ENCODE measurements around the gene TADA1.

The TADA1 gene

DNA sequence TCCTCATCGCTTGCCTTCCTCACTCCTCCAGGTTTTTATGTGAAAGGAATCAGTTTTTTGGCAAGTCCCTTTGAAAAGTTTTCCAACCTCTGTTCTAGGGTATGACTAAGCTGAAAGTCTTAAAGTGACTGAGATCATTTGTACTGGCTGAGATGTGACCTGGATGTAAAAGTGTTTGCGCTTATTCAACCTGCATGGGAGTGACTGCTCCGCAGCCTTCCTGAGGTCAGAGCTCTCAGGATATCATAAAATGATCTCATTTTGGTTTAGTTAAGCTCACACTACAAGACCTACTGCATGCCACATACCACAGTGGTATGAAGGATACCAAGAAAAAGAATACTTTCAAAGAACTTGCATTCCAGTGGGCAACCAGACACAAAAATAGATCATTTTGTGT lies 29.8 kb upstream of the TADA1 start:
- H3K27me3 ChIP-seq (ENCODE audit: insufficient read depth, poor library complexity, severe bottlenecking): no peaks in the 10 kb centered on the region
- H3K27ac ChIP-seq (replicated peaks): no peak overlapping the region
- no peak overlapping the region for H3K4me3 ChIP-seq (replicated peaks; ENCODE audit: insufficient read depth, low read length)
- TF ChIP-seq GABPA (IDR thresholded peaks at IDR 0.05; ENCODE audit: low read depth): no peak
- no peak for TF ChIP-seq REST (IDR thresholded peaks at IDR 0.05; ENCODE audit: insufficient replicate concordance, low read depth)
- no peak for TF ChIP-seq POLR2AphosphoS5 (IDR thresholded peaks at IDR 0.05; ENCODE audit: low read depth)
- TF ChIP-seq, protein P1, sequence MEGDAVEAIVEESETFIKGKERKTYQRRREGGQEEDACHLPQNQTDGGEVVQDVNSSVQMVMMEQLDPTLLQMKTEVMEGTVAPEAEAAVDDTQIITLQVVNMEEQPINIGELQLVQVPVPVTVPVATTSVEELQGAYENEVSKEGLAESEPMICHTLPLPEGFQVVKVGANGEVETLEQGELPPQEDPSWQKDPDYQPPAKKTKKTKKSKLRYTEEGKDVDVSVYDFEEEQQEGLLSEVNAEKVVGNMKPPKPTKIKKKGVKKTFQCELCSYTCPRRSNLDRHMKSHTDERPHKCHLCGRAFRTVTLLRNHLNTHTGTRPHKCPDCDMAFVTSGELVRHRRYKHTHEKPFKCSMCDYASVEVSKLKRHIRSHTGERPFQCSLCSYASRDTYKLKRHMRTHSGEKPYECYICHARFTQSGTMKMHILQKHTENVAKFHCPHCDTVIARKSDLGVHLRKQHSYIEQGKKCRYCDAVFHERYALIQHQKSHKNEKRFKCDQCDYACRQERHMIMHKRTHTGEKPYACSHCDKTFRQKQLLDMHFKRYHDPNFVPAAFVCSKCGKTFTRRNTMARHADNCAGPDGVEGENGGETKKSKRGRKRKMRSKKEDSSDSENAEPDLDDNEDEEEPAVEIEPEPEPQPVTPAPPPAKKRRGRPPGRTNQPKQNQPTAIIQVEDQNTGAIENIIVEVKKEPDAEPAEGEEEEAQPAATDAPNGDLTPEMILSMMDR (IDR thresholded peaks at IDR 0.05; ENCODE audit: insufficient read depth, low read length): no peak
- TF ChIP-seq SPI1 (IDR thresholded peaks at IDR 0.05; ENCODE audit: borderline replicate concordance, low read depth): no peak
- DNase-seq (ENCODE audit: low read depth in 1 of 2, low spot score in 1 of 2): no peak

GRCh38 chr1:166905136-166905535 lies 29.1 kb upstream of the TADA1 start:
- no peak overlapping the region for H3K27ac ChIP-seq (replicated peaks)
- DNase-seq (ENCODE audit: low read depth in 1 of 2, low spot score in 1 of 2): no peak
- TF ChIP-seq SPI1 (IDR thresholded peaks at IDR 0.05; ENCODE audit: borderline replicate concordance, low read depth) (no peak), GABPA (IDR thresholded peaks at IDR 0.05; ENCODE audit: low read depth) (no peak), REST (IDR thresholded peaks at IDR 0.05; ENCODE audit: insufficient replicate concordance, low read depth) (no peak), POLR2AphosphoS5 (IDR thresholded peaks at IDR 0.05; ENCODE audit: low read depth) (no peak)
- TF ChIP-seq, protein P1 (IDR thresholded peaks at IDR 0.05; ENCODE audit: insufficient read depth, low read length): no peak
- H3K4me3 ChIP-seq (replicated peaks; ENCODE audit: insufficient read depth, low read length): no peak overlapping the region
- no peaks in the 10 kb centered on the region for H3K27me3 ChIP-seq (ENCODE audit: insufficient read depth, poor library complexity, severe bottlenecking)

- Histone ChIP-seq H3K27me3 (ENCODE audit: insufficient read depth, poor library complexity, severe bottlenecking) (no peaks in the 10 kb centered on the region), H3K27ac (replicated peaks) (no peak overlapping the region), H3K4me3 (replicated peaks; ENCODE audit: insufficient read depth, low read length) (no peak overlapping the region)
- DNase-seq (ENCODE audit: low read depth in 1 of 2, low spot score in 1 of 2): no peak
- TF ChIP-seq GABPA (IDR thresholded peaks at IDR 0.05; ENCODE audit: low read depth) (no peak), POLR2AphosphoS5 (IDR thresholded peaks at IDR 0.05; ENCODE audit: low read depth) (no peak), SPI1 (IDR thresholded peaks at IDR 0.05; ENCODE audit: borderline replicate concordance, low read depth) (no peak)
- TF ChIP-seq, protein P1 (IDR thresholded peaks at IDR 0.05; ENCODE audit: insufficient read depth, low read length): no peak
Observed at GRCh38 chr1:166903232-166903631, 27.2 kb upstream of the TADA1 start.

- H3K4me3 ChIP-seq (replicated peaks; ENCODE audit: insufficient read depth, low read length): no peak overlapping the region
- TF ChIP-seq REST (IDR thresholded peaks at IDR 0.05; ENCODE audit: insufficient replicate concordance, low read depth): no peak
- peak; percentile 78 for TF ChIP-seq SPI1 (IDR thresholded peaks at IDR 0.05; ENCODE audit: borderline replicate concordance, low read depth)
- peak; percentile 72 to 89 for DNase-seq (ENCODE audit: low read depth in 1 of 2, low spot score in 1 of 2)
- peak overlapping the region; percentile 43 for H3K27ac ChIP-seq (replicated peaks)
- no peaks in the 10 kb centered on the region for H3K27me3 ChIP-seq (ENCODE audit: insufficient read depth, poor library complexity, severe bottlenecking)
Observed at GRCh38 chr1:166902279-166902678, 26.2 kb upstream of the TADA1 start.

Measured in HL-60 (cell line).